Heart left ventricle (tissue), 13 donors: ENCODE measurements around the gene S100A3.

Experiments used
- CTCF ChIP-seq, 12 donors: fragments of 200-600 bp; sonication (generic) in 4 of 12; IDR thresholded peaks; one replicate each; pipeline versions ENCODE4 v1.5.0 to v1.8.0; 2018 to 2022; ENCODE audit warnings: antibody characterized with exemption in 12 of 12, mild to moderate bottlenecking in 5 of 12
- POLR2A ChIP-seq, 2 donors: fragments of 450-650 bp; IDR thresholded peaks; one replicate each; pipeline ENCODE4 v1.6.1; 2017; ENCODE audit warnings: antibody characterized with exemption in 2 of 2, mild to moderate bottlenecking in 2 of 2, moderate library complexity in 2 of 2
- donor health status: ischemic (EF 13 %, LVEDD 7.1; RV severe dilation, severe dysfunction).
- donor health status: DM: no; HTN: yes; CAD: no.
- donor health status: DM: no; HTN: no; CAD: no.
- donor health status: ischemic (EF 25% LVEDD 6.9; RV normal size, moderate dysfunction).
- donor health status: ischemic (EF 25% LVEDD 5.7; RV mildly dilated, moderate dysfunction).
- donor health status: ischemic (EF 35%, LVEDD 5.7; RV mildly dilated, moderate dysfunction).
- donor health status: nonischemic (EF 11% LVEDD 7.7; RV severe dilation, severe dysfunction).
- donor health status: DM: yes; HTN: yes; CAD: no.
- donor health status: PGD.
- donor health status: ischemic (EF 29% LVEDD 5.4; RV normal size, mild dysfunction).
- donor health status: nonischemic (EF 23%, LVEDD 6.1; RV moderate dilation, normal function).

GRCh38 chr1:153540394-153541361 lies 8.4 kb downstream of the S100A3 start, which contains the start of gene S100A5:
- TF ChIP-seq CTCF (IDR thresholded peaks at IDR 0.05), result no peak
- no peak for TF ChIP-seq POLR2A (IDR thresholded peaks at IDR 0.05)
